H9 (cell line): ENCODE measurements around the gene PRPF38B. TPM values are rescaled to one million over a fixed set of nuclear protein-coding genes. Genes with fewer than 3 reads are reported as not detected.

ENCODE experiments used
- DNase-seq: peaks from one replicate; pipeline ENCODE4 v3.0.0-alpha.2; 2017
- H2AFZ ChIP-seq: one replicate; pipeline ENCODE4 v1.6.1; 2013; ENCODE audit warnings: mild to moderate bottlenecking, low read length, control low read depth, moderate library complexity
- H2AK5ac ChIP-seq: 2 replicates; pipeline ENCODE4 v1.6.1; 2013; ENCODE audit warnings: low read length, control low read depth, mixed read lengths; ENCODE audit not compliant: insufficient read length
- H2BK120ac ChIP-seq: one replicate; pipeline ENCODE4 v1.6.1; 2013; ENCODE audit warnings: low read depth, mild to moderate bottlenecking, low read length, control low read depth, inconsistent platforms; ENCODE audit not compliant: poor library complexity, severe bottlenecking
- H2BK12ac ChIP-seq: 2 replicates; pipeline ENCODE4 v1.6.1; 2013; ENCODE audit warnings: low read length, control low read depth, mixed read lengths, low read depth; ENCODE audit not compliant: insufficient read length
- H2BK15ac ChIP-seq: 2 replicates; pipeline ENCODE4 v1.6.1; 2013; ENCODE audit warnings: low read depth, low read length, control low read depth
- H2BK20ac ChIP-seq: one replicate; pipeline ENCODE4 v1.6.1; 2013; ENCODE audit warnings: low read depth, mild to moderate bottlenecking, low read length, control low read depth, inconsistent platforms; ENCODE audit not compliant: poor library complexity, severe bottlenecking
- H2BK5ac ChIP-seq: 2 replicates; pipeline ENCODE4 v1.6.1; 2013; ENCODE audit warnings: low read length, control low read depth, mixed read lengths; ENCODE audit not compliant: insufficient read length
- H3K14ac ChIP-seq: 2 replicates; pipeline ENCODE4 v1.6.1; 2013; ENCODE audit warnings: low read length, control low read depth; ENCODE audit not compliant: insufficient read depth
- H3K18ac ChIP-seq: 2 replicates; pipeline ENCODE4 v1.6.1; 2013; ENCODE audit warnings: low read depth, mild to moderate bottlenecking, mixed read lengths, low read length, control low read depth; ENCODE audit not compliant: insufficient read length
- H3K23ac ChIP-seq: 2 replicates; pipeline ENCODE4 v1.6.1; 2013; ENCODE audit warnings: low read length, control low read depth, mixed read lengths, low read depth; ENCODE audit not compliant: insufficient read length
- H3K23me2 ChIP-seq: 2 replicates; pipeline ENCODE4 v1.6.1; 2013; ENCODE audit warnings: low read depth, mild to moderate bottlenecking, mixed read lengths, low read length, control low read depth; ENCODE audit not compliant: insufficient read length, poor library complexity, severe bottlenecking
- H3K27ac ChIP-seq: 2 replicates; pipeline ENCODE4 v1.5.1; 2013; ENCODE audit warnings: low read length, control low read depth, mixed read lengths, low read depth; ENCODE audit not compliant: insufficient read length
- H3K27me3 ChIP-seq: 2 replicates; pipeline ENCODE4 v1.6.1; 2013; ENCODE audit warnings: low read length, control low read depth, inconsistent platforms; ENCODE audit not compliant: insufficient read depth
- H3K4ac ChIP-seq: 2 replicates; pipeline ENCODE4 v1.6.1; 2013; ENCODE audit warnings: low read depth, mild to moderate bottlenecking, control low read depth, inconsistent platforms, low read length, moderate library complexity
- H3K4me1 ChIP-seq: 2 replicates; pipeline ENCODE4 v1.6.1; 2013; ENCODE audit warnings: low read length, control low read depth, inconsistent platforms; ENCODE audit not compliant: insufficient read depth
- H3K4me2 ChIP-seq: 2 replicates; pipeline ENCODE4 v1.6.1; 2013; ENCODE audit warnings: low read length, control low read depth, mixed read lengths; ENCODE audit not compliant: insufficient read length, insufficient read depth
- H3K56ac ChIP-seq: 2 replicates; pipeline ENCODE4 v1.6.1; 2013; ENCODE audit warnings: low read depth, mild to moderate bottlenecking, mixed read lengths, low read length, control low read depth; ENCODE audit not compliant: insufficient read length
- H3K79me1 ChIP-seq: 2 replicates; pipeline ENCODE4 v1.6.1; 2013; ENCODE audit warnings: low read depth, mild to moderate bottlenecking, moderate library complexity, low read length, control low read depth, inconsistent platforms; ENCODE audit not compliant: insufficient read depth, poor library complexity, severe bottlenecking
- H3K79me2 ChIP-seq: 2 replicates; pipeline ENCODE4 v1.6.1; 2013; ENCODE audit warnings: low read length, control low read depth, inconsistent platforms; ENCODE audit not compliant: insufficient read depth
- H3K9ac ChIP-seq: 2 replicates; pipeline ENCODE4 v1.6.1; 2013; ENCODE audit warnings: low read length, control low read depth, mixed read lengths; ENCODE audit not compliant: insufficient read length; ENCODE audit errors: extremely low read depth
- H3K9me3 ChIP-seq: one replicate; pipeline ENCODE4 v1.6.1; 2013; ENCODE audit warnings: low read depth, low read length, inconsistent platforms; ENCODE audit not compliant: control insufficient read depth
- H3T11ph ChIP-seq: one replicate; pipeline ENCODE4 v1.6.1; 2013; ENCODE audit warnings: mild to moderate bottlenecking, low read length, control low read depth, inconsistent platforms
- H4K20me1 ChIP-seq: one replicate; pipeline ENCODE4 v1.6.1; 2013; ENCODE audit not compliant: control insufficient read depth, insufficient read length, insufficient read depth
- H4K5ac ChIP-seq: 2 replicates; pipeline ENCODE4 v1.6.1; 2013; ENCODE audit warnings: low read depth, mild to moderate bottlenecking, mixed read lengths, low read length, control low read depth; ENCODE audit not compliant: insufficient read length
- H4K8ac ChIP-seq: replicated peaks from 2 replicates; pipeline ENCODE4 v1.6.1; 2013; ENCODE audit warnings: low read length, control low read depth, mixed read lengths, low read depth; ENCODE audit not compliant: insufficient read length
- H4K91ac ChIP-seq: 2 replicates; pipeline ENCODE4 v1.6.1; 2013; ENCODE audit warnings: low read depth, mild to moderate bottlenecking, moderate library complexity, mixed read lengths, low read length, control low read depth; ENCODE audit not compliant: insufficient read length
- H3K27ac Mint-ChIP-seq, 3 experiments: 2 replicates in 2 of 3; 3 replicates in 1 of 3; pipeline ENCODE4 v1.8.0; 2020 to 2021; ENCODE audit warnings: mixed read lengths in 3 of 3, mild to moderate bottlenecking in 1 of 3, moderate library complexity in 1 of 3
- H3K27me3 Mint-ChIP-seq: 2 replicates; pipeline ENCODE4 v1.8.0; 2021; ENCODE audit warnings: low read depth, mild to moderate bottlenecking, moderate library complexity, mixed read lengths
- H3K36me3 Mint-ChIP-seq, 3 experiments: 2 replicates in 2 of 3; 3 replicates in 1 of 3; pipeline ENCODE4 v1.8.0; 2020 to 2021; ENCODE audit warnings: low read depth in 3 of 3, mixed read lengths in 3 of 3; ENCODE audit not compliant: insufficient read depth in 1 of 3
- H3K4me1 Mint-ChIP-seq, 2 experiments: 2 replicates each; pipeline ENCODE4 v1.8.0; 2020; ENCODE audit warnings: mixed read lengths in 2 of 2
- H3K4me3 Mint-ChIP-seq, 2 experiments: 2 replicates in 1 of 2; 3 replicates in 1 of 2; pipeline ENCODE4 v1.8.0; 2020 to 2021; ENCODE audit warnings: mild to moderate bottlenecking in 2 of 2, mixed read lengths in 2 of 2, moderate library complexity in 1 of 2
- H3K9me3 Mint-ChIP-seq, 2 experiments: 2 replicates in 1 of 2; 3 replicates in 1 of 2; pipeline ENCODE4 v1.8.0; 2020; ENCODE audit warnings: mild to moderate bottlenecking in 2 of 2, mixed read lengths in 2 of 2, moderate library complexity in 1 of 2
- WGBS: extraction: QIAGEN DNeasy Blood & Tissue Kit; methylation state at CpG from one replicate; pipeline ENCODE4 v1.1.7; 2013; ENCODE audit warnings: missing lambda C conversion rate, low lambda C conversion rate, mixed read lengths; ENCODE audit not compliant: insufficient read length; ENCODE audit errors: extremely low coverage; 5-methylcytosine and 5-hydroxymethylcytosine counted together
- total RNA-seq: library from RNA; stranded (reverse); gene quantifications from 2 replicates; pipeline ENCODE4 v1.2.1, GENCODE V29; 2021
- TF ChIP-seq, protein P1 (sequence below): fragments of 200-600 bp; sonication (generic); conservative IDR thresholded peaks from 3 replicates; pipeline ENCODE4 v1.8.0; 2021; ENCODE audit warnings: antibody characterized with exemption, mild to moderate bottlenecking

PRPF38B gene
- total RNA-seq, 1 experiment from 2014 or later, result 60.0 TPM

DNA sequence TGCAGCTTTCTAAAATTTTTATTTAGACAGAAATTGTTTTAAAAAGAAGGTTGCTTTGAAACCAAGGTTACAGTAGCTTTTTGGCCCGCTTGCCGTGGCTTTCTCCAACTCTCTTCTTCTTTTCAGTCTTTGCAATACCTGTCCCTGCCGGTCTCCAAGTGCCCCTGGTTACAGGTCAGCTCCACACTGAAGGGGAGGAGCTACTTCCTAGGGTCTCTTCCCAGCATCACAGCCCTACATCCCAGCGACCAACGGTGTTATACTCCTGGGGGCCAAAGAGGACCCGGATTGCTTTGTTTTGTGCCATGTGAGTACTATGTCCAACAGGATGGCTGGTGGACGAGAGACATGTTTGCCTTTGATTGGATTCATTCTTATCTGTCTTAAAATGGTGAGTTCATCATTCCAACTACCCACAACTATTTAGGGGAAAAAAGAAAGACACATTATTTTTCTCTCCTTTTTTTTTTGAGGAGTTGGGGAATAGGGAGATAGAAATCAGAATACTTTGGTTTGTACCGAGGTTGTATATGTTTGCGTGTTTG is 20.6 kb downstream of the PRPF38B start, which contains the start of gene FNDC7:
Gene FNDC7, plus strand, starts transcription at position 303 of the 545 bp plus-strand sequence. Its CDS starts 26 bp downstream, at position 329.
- H3K4me1 ChIP-seq, result no peaks in the 10 kb centered on the region; the same call in 1 of the 2 replicates
- no peaks in the 10 kb centered on the region for H4K20me1 ChIP-seq
- Mint-ChIP-seq H3K36me3 (no peaks in the 10 kb centered on the region), H3K4me1 (peaks cover 12 to 35% of the 10 kb centered on the region in 2 experiments), H3K4me3 (peak within 1 kb of the TSS in 1 of 2 experiments; percentile 70; a peak in 3 of 5 replicates), H3K27me3 (peaks cover 1% of the 10 kb centered on the region; the same call in 1 of the 2 replicates), H3K27ac (no peak within 1 kb of the TSS; a peak in 1 of 7 replicates), H3K9me3 (no peaks in the 10 kb centered on the region)
- H3K9ac ChIP-seq, result no peak within 1 kb of the TSS
- H3K14ac ChIP-seq, result no peak within 1 kb of the TSS
- H3K9me3 ChIP-seq, result no peaks in the 10 kb centered on the region
- no peak within 1 kb of the TSS for H3K18ac ChIP-seq
- H3K79me2 ChIP-seq, result no peaks in the 10 kb centered on the region
- TF ChIP-seq, protein P1, sequence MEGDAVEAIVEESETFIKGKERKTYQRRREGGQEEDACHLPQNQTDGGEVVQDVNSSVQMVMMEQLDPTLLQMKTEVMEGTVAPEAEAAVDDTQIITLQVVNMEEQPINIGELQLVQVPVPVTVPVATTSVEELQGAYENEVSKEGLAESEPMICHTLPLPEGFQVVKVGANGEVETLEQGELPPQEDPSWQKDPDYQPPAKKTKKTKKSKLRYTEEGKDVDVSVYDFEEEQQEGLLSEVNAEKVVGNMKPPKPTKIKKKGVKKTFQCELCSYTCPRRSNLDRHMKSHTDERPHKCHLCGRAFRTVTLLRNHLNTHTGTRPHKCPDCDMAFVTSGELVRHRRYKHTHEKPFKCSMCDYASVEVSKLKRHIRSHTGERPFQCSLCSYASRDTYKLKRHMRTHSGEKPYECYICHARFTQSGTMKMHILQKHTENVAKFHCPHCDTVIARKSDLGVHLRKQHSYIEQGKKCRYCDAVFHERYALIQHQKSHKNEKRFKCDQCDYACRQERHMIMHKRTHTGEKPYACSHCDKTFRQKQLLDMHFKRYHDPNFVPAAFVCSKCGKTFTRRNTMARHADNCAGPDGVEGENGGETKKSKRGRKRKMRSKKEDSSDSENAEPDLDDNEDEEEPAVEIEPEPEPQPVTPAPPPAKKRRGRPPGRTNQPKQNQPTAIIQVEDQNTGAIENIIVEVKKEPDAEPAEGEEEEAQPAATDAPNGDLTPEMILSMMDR, result no peak
- no peak within 1 kb of the TSS for H3T11ph ChIP-seq
- no peak within 1 kb of the TSS for H3K4ac ChIP-seq
- no peaks in the 10 kb centered on the region for H3K79me1 ChIP-seq
- peak within 1 kb of the TSS; percentile 88 for H2AFZ ChIP-seq
- DNase-seq, result peak; percentile 85
- no peak within 1 kb of the TSS for H2BK5ac ChIP-seq
- H3K27me3 ChIP-seq, result no peaks in the 10 kb centered on the region
- H3K56ac ChIP-seq, result no peak within 1 kb of the TSS
- H4K5ac ChIP-seq, result no peak within 1 kb of the TSS
- H2BK12ac ChIP-seq, result no peak within 1 kb of the TSS
- no peak within 1 kb of the TSS for H4K91ac ChIP-seq
- H2BK15ac ChIP-seq, result no peak within 1 kb of the TSS
- H3K23me2 ChIP-seq, result no peaks in the 10 kb centered on the region
- H3K23ac ChIP-seq, result no peak within 1 kb of the TSS
- no peak within 1 kb of the TSS for H2AK5ac ChIP-seq
- H3K4me2 ChIP-seq, result no peak within 1 kb of the TSS
- no CpG with 5 or more reads among the region's 9 CpGs for WGBS
- H4K8ac ChIP-seq, result no peak within 1 kb of the TSS
- no peak within 1 kb of the TSS for H3K27ac ChIP-seq
- no peak within 1 kb of the TSS for H2BK120ac ChIP-seq
- H2BK20ac ChIP-seq, result no peak within 1 kb of the TSS
